ENCODE results near the gene ARRDC2.
A peak's percentile ranks its signal among the peaks of the same experiment; 100 is the strongest.
"Not testable (repeated sequence)": the region's sequence is repeated elsewhere in the genome, so short reads cannot be mapped to it uniquely, and the experiment has no call there.

ARRDC2 gene

DNA sequence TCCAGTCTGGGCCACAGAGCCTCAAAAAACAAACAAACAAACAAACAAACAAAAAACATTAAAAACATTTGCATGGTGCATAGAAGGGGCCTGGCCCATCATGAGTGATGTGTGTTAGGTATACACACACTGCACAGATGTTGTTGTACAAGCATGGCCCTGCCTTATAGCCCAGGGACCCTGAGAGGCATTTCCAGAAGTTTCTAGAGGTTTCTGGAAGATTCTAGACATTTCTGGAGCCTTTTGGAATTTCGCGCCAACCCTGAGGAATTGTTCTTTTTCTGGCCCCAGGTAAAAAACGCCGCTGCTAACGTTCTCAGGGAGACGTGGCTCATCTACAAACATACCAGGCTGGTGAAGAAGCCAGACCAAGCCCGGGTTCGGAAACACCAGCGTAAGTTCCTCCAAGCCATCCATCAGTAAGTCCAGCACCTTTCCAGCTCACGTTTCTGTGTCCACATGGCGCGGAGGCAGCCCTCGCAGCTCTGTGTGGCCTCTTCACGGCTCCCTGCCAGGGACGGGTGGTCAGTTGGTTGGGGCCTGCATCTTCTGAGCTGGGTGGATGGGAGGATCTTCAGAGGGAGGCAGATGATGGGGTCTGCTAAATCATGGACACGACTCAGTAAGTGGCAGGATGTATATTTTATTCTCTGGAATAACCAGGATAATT is 18.4 kb upstream of the ARRDC2 start:
- DNase-seq (ENCODE audit: low read depth in 2 of 3, low spot score in 1 of 3), result no peak

GRCh38 chr19:17993076-17993813 is 14.7 kb upstream of the ARRDC2 start:
- no peak for DNase-seq (ENCODE audit: low read depth in 2 of 3, low spot score in 1 of 3)

- peak; percentile 73 to 94 (median 80) for DNase-seq (ENCODE audit: low read depth in 2 of 3, low spot score in 1 of 3)
These were observed 11.1 kb upstream of the ARRDC2 start for GRCh38 chr19:17996826-17997316.

DNA sequence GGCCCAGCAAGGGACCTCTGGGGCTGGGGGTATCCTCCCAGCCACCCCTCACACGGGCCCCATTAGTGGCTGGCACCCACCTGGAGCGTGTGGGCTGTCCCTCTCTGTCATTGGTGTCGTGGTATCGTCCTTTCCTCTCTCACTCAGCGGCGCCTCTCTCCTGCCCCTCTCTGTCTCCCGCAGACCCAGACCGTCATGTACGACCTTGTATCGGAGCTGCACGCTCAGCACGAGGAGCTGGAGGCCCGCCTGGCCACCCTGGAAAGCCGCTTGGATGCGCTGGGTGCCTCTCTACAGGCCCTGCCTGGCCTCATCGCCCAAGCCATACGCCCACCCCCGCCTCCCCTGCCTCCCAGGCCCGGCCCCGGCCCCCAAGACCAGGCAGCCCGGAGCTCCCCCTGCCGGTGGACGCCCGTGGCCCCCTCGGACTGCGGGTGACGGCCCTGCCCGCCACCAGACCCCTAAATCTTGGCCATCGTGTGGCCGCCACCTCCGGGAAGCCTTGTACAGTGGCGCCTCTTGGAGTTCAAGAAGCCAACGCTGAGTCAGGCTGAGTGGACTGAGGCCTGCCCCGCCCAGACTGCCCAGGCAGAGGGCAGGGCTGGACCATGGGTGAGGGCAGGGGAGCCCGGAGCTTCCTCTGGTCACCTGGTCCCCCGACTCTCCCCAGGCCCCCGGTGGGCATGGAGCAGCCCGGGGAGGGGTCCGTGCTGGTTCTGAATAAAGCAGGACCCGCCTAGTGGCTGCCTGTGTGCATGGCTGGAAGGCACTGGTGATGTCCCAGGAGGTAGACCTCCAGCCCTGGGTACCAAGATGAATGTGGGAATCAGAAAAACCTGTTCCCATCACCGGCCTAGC is 9.8 kb upstream of the ARRDC2 start:
- no peak for DNase-seq (ENCODE audit: low read depth in 2 of 3, low spot score in 1 of 3)

DNA sequence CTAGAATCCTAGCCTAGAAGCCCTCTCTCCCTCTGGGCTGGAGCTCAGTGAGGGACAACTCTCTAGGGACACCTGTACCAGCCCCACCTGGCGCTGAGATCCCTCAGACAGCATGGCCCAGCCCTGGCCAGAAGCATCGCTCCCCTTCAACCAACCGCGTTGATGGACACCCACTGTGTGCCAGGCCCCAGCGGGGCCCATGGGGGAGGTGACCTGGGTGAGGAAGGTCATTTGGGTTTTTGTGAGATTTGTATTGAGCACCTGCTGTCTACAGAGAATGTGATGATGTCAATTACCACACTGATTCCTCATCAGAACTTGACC is 9.2 kb upstream of the ARRDC2 start:
- DNase-seq (ENCODE audit: low read depth in 2 of 3, low spot score in 1 of 3), result no peak

GRCh38 chr19:17999684-18000479 is 8.1 kb upstream of the ARRDC2 start:
- no peak for DNase-seq (ENCODE audit: low read depth in 2 of 3, low spot score in 1 of 3)

- no peak for DNase-seq (ENCODE audit: low read depth in 2 of 3, low spot score in 1 of 3)
These were observed 7.5 kb upstream of the ARRDC2 start for GRCh38 chr19:18000480-18000914.

GRCh38 chr19:18000915-18001776 is 6.8 kb upstream of the ARRDC2 start:
- DNase-seq (ENCODE audit: low read depth in 2 of 3, low spot score in 1 of 3), result peak; percentile 77 to 84 (median 77)

GRCh38 chr19:18001777-18002345 is 6.1 kb upstream of the ARRDC2 start:
- no peak for DNase-seq (ENCODE audit: low read depth in 2 of 3, low spot score in 1 of 3)

- DNase-seq (ENCODE audit: low read depth in 2 of 3, low spot score in 1 of 3), result peak in 1 of 3 donors; percentile 21
These were observed 5.6 kb upstream of the ARRDC2 start for GRCh38 chr19:18002347-18002850.

DNA sequence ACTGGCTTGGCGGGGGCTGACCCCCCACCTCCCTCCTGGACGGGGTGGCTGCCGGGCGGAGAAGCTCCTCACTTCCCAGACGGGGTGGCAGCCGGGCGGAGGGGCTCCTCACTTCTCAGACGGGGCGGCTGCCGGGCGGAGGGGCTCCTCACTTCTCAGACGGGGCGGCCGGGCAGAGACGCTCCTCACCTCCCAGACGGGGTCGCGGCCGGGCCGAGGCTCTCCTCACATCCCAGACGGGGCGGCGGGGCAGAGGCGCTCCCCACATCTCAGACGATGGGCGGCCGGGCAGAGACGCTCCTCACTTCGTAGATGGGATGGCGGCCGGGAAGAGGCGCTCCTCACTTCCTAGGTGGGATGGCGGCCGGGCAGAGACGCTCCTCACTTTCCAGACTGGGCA is 2.2 kb upstream of the ARRDC2 start:
- DNase-seq (ENCODE audit: low read depth in 2 of 3, low spot score in 1 of 3), result not testable (repeated sequence)

DNA sequence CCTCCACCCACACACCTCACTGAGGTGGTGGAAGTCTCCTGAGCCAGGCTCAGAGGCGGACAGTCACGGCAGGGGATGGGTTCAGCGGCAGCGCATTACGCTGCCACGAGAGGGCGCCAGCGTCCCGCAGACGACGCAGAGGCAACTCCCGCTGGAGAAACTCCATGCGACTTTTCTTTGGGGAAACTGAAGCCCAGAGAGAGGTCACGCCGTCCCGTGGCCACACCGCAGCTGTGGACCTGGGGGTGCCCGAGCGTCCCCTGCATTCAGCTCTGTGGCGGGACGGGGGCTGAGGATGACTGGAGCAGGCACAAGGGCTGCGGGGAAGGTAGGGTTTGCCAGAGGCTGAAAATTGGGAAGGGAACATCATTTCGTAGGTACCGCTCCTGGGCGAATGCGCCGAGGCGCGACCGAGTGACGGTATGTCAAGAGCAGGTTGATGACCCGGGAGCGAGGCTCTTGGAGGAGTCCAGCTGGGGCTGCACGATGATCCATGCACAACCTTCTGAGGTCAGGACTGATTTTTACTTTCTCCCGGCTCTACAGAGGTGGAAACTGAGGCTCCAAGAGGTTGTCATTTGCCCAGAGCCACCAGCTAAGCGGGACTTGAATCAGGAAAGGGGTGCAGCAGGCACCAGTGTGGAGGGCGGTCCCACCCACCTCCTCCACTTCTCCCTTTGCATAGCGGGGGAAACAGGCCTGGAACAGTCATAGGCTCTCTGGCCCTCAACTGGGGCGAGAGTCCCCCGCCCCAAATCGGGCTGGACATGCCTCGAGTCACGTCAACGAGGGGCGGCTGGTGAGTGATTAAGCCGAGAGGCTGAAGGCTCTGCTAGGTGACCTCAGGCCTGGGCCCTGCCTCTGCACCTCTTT is 690 bp upstream of the ARRDC2 start:
- peak; percentile 55 to 75 (median 74) for DNase-seq (ENCODE audit: low read depth in 2 of 3, low spot score in 1 of 3)

- no peak for DNase-seq (ENCODE audit: low read depth in 2 of 3, low spot score in 1 of 3)
These were observed 844 bp downstream of the ARRDC2 start for GRCh38 chr19:18008814-18009213.

DNA sequence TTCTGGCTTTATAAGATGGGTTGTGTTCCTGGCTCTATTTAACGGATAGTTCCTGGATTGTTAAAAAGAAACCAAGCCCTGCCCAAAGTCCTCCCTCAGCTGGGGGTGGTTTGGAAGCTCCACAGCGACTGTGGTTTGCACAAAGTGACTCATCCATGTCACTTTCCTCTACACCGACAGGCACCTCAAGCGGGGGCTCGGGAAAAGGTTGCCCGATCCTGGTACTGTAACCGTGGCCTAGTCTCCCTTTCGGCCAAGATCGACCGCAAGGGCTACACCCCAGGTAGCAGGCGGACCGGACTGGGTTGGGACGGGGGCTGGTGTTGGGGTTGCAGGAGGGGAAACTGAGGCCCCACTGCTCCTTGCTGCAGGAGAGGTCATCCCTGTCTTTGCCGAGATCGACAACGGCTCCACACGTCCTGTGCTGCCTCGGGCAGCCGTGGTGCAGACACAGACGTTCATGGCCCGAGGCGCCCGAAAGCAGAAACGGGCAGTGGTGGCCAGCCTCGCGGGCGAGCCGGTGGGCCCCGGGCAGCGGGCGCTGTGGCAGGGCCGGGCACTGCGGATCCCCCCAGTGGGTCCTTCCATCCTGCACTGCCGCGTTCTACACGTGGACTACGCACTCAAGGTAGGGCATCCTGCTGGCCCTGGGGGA is 1.6 kb downstream of the ARRDC2 start:
- DNase-seq (ENCODE audit: low read depth in 2 of 3, low spot score in 1 of 3), result no peak

- no peak for DNase-seq (ENCODE audit: low read depth in 2 of 3, low spot score in 1 of 3)
These were observed 2.2 kb downstream of the ARRDC2 start for GRCh38 chr19:18010149-18010548.

GRCh38 chr19:18013210-18014111 is 5.5 kb downstream of the ARRDC2 start:
- no peak for DNase-seq (ENCODE audit: low read depth in 2 of 3, low spot score in 1 of 3)

DNA sequence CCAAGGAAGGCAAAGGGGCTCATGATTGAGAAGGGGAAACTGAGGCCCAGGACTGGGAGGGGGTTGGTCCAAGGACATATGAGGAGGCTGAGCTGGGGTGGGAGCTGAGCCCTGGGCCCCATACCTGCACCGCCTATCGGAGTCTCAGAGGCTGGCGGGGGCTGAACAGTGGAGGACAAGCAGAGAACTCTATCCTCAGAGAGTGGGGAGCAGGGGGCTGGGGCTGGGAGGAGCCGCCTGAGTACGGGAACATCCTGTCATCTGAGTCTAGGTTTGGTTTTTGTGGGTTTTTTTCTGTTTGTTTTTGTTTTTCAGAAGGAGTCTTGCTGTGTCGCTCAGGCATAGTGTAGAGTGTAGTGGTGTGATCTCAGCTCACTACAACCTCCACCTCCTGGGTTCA is 6.2 kb downstream of the ARRDC2 start:
- DNase-seq (ENCODE audit: low read depth in 2 of 3, low spot score in 1 of 3), result no peak

Measured in stimulated activated CD4-positive, alpha-beta T cell treated with anti-CD3 and anti-CD28 coated beads, Interleukin-12 subunit alpha, Interleukin-12 subunit beta, amount 100 ng/mL, for 48 hours (primary cell).